Measurements from ENCODE around the gene DCST1.

DNA sequence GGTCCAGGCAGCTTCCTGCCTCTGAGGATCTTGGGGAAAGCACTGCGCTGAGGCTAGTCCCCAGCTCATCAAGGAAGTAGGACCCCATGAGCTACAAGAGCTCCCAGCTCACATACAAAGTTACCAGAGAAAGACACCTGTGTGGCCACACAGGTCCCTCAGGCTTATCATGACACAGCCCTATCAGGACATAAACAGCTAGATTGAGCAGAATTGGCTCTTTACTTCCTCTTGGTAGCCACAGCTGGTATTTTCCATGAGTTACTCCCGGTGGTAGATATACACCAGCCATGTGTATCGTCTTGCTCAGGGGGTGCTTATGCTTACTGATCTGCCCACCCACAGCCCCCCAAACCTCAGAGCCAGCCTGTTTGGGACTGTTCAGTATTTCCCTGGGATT is 39.0 kb upstream of the DCST1 start:
- TF ChIP-seq, protein P1, sequence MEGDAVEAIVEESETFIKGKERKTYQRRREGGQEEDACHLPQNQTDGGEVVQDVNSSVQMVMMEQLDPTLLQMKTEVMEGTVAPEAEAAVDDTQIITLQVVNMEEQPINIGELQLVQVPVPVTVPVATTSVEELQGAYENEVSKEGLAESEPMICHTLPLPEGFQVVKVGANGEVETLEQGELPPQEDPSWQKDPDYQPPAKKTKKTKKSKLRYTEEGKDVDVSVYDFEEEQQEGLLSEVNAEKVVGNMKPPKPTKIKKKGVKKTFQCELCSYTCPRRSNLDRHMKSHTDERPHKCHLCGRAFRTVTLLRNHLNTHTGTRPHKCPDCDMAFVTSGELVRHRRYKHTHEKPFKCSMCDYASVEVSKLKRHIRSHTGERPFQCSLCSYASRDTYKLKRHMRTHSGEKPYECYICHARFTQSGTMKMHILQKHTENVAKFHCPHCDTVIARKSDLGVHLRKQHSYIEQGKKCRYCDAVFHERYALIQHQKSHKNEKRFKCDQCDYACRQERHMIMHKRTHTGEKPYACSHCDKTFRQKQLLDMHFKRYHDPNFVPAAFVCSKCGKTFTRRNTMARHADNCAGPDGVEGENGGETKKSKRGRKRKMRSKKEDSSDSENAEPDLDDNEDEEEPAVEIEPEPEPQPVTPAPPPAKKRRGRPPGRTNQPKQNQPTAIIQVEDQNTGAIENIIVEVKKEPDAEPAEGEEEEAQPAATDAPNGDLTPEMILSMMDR (IDR thresholded peaks at IDR 0.05) = no peak
- TF ChIP-seq POLR2A (IDR thresholded peaks at IDR 0.05) = no peak

All from body of pancreas (tissue), 4 donors.